B cell (primary cell): ENCODE measurements around the gene TTLL5. TPM values are rescaled to one million over a fixed set of nuclear protein-coding genes. Genes with fewer than 3 reads are reported as not detected.

Experiments
- ATAC-seq: fragments of 200-7000 bp; cut with Tn5 transposase; one replicate; pipeline ENCODE4 v1.10.0; 2021; ENCODE audit warnings: low read depth, mild to moderate bottlenecking, moderate number of reproducible peaks, moderate library complexity
- CTCF ChIA-PET: fragments of 350-600 bp; sonication (Branson Sonifier 250); formaldehyde crosslinking; loops from one replicate; lab custom pipeline; 2021; ENCODE audit warnings: antibody characterized with exemption, inconsistent platforms; lab: Charles Lee
- POLR2A ChIA-PET: fragments of 350-600 bp; sonication (Branson Sonifier 250); formaldehyde crosslinking; loops from one replicate; lab custom pipeline; 2021; ENCODE audit warnings: antibody characterized with exemption; lab: Charles Lee
- DNase-seq: peaks from one replicate; pipeline ENCODE4 v3.0.0; 2013
- H2AFZ ChIP-seq: 2 replicates; pipeline ENCODE4 v1.6.1; 2012; ENCODE audit warnings: mild to moderate bottlenecking, low read depth, low read length; ENCODE audit not compliant: insufficient read depth, poor library complexity, severe bottlenecking
- H3K27ac ChIP-seq, 2 donors: 1 replicate in 1 of 2; 2 replicates in 1 of 2; pipeline ENCODE4 v1.5.1; 2012 to 2013; ENCODE audit warnings: low read length in 2 of 2, mild to moderate bottlenecking in 2 of 2, moderate library complexity in 1 of 2
- H3K27me3 ChIP-seq, 4 experiments: fragments of 200-600 bp in 1 of 4; sonication (generic) in 1 of 4; replicated peaks in 1 of 4; 1 replicate in 2 of 4; 2 replicates in 2 of 4; pipeline versions ENCODE4 v1.6.1 to v1.7.0; 2013 to 2016; ENCODE audit warnings: low read length in 3 of 4, mild to moderate bottlenecking in 2 of 4, mixed read lengths in 1 of 4, moderate library complexity in 1 of 4; ENCODE audit not compliant: insufficient read depth in 4 of 4, control insufficient read depth in 3 of 4; ENCODE audit errors: control extremely low read depth in 1 of 4
- H3K36me3 ChIP-seq, 2 experiments: replicated peaks in 1 of 2; 1 replicate in 1 of 2; 2 replicates in 1 of 2; pipeline versions ENCODE4 v1.6.1 to v1.7.1; 2013; ENCODE audit warnings: low read length in 1 of 2; ENCODE audit not compliant: insufficient read depth in 2 of 2, control insufficient read depth in 1 of 2; ENCODE audit errors: control extremely low read depth in 1 of 2, extremely low read depth in 1 of 2
- H3K4me1 ChIP-seq, 2 donors: fragments of 200-600 bp in 1 of 2; sonication (generic) in 1 of 2; 1 replicate in 1 of 2; 2 replicates in 1 of 2; pipeline versions ENCODE4 v1.5.1 to v1.6.1; 2013 to 2017; ENCODE audit warnings: low read length in 2 of 2; ENCODE audit not compliant: control insufficient read depth in 2 of 2, insufficient read depth in 2 of 2
- H3K4me2 ChIP-seq: replicated peaks from 2 replicates; pipeline ENCODE3; 2012; ENCODE audit warnings: mild to moderate bottlenecking, low read depth, low read length; ENCODE audit not compliant: poor library complexity, severe bottlenecking
- H3K4me3 ChIP-seq, 5 experiments: fragments of 200-600 bp in 1 of 5; sonication (generic) in 1 of 5; 1 replicate in 3 of 5; 2 replicates in 2 of 5; pipeline versions ENCODE4 v1.5.1 to v1.7.0; 2011 to 2016; ENCODE audit warnings: low read length in 4 of 5, mild to moderate bottlenecking in 4 of 5, low read depth in 2 of 5, control low read depth in 1 of 5, moderate library complexity in 1 of 5; ENCODE audit not compliant: insufficient read depth in 1 of 5; ENCODE audit errors: control extremely low read depth in 1 of 5, extremely low read depth in 1 of 5
- H3K79me2 ChIP-seq: fragments of 200-600 bp; sonication (generic); one replicate; pipeline ENCODE4 v1.6.0; 2016; ENCODE audit warnings: low read length; ENCODE audit not compliant: control insufficient read depth, insufficient read depth
- H3K9ac ChIP-seq: fragments of 200-600 bp; sonication (generic); 2 replicates; pipeline ENCODE4 v1.6.1; 2017; ENCODE audit warnings: mild to moderate bottlenecking, low read length, moderate library complexity
- H3K9me3 ChIP-seq, 3 donors: one replicate each; pipeline versions ENCODE4 v1.6.1 to v1.7.1; 2013; ENCODE audit warnings: low read length in 2 of 3; ENCODE audit not compliant: control insufficient read depth in 2 of 3, insufficient read depth in 1 of 3; ENCODE audit errors: control extremely low read depth in 1 of 3
- H4K20me1 ChIP-seq: 2 replicates; pipeline ENCODE4 v1.6.0; 2012; ENCODE audit warnings: mild to moderate bottlenecking, low read length; ENCODE audit not compliant: insufficient read depth, control insufficient read depth, poor library complexity, severe bottlenecking
- H3K27ac Mint-ChIP-seq: one replicate; pipeline ENCODE4 v1.8.0; 2021; ENCODE audit warnings: mixed read lengths
- H3K27me3 Mint-ChIP-seq: one replicate; pipeline ENCODE4 v1.8.0; 2021; ENCODE audit warnings: mixed read lengths
- H3K4me1 Mint-ChIP-seq: one replicate; pipeline ENCODE4 v1.8.0; 2021; ENCODE audit warnings: mixed read lengths
- H3K4me3 Mint-ChIP-seq: one replicate; pipeline ENCODE4 v1.8.0; 2021; ENCODE audit warnings: mixed read lengths
- H3K9me3 Mint-ChIP-seq: one replicate; pipeline ENCODE4 v1.8.0; 2022; ENCODE audit warnings: mixed read lengths; ENCODE audit not compliant: insufficient read depth
- EZH2 ChIP-seq: IDR thresholded peaks from 2 replicates; pipeline ENCODE4 v1.6.1; 2012; ENCODE audit warnings: borderline replicate concordance, low read depth, mild to moderate bottlenecking, moderate library complexity, low read length; ENCODE audit not compliant: insufficient read depth, poor library complexity, severe bottlenecking
- WGBS: methylation state at CpG from one replicate; pipeline ENCODE4 v1.1.5; 2013; ENCODE audit warnings: missing lambda C conversion rate; ENCODE audit not compliant: insufficient coverage; 5-methylcytosine and 5-hydroxymethylcytosine counted together
- intact Hi-C: fragments of 100-400 bp; cut with micrococcal nuclease; formaldehyde crosslinking; loops from one replicate; pipeline ENCODE4 v1.10.0; 2022
- polyA plus RNA-seq: library from polyadenylated mRNA; depleted of rRNA; stranded (reverse); fragments of >200 nt; gene quantifications from 2 replicates; pipeline ENCODE4 v1.2.3, GENCODE V29; 2012
- total RNA-seq, 2 donors: library from RNA; stranded (reverse); fragments of 120-200 nt in 1 of 2; gene quantifications; 1 replicate in 1 of 2; 2 replicates in 1 of 2; pipeline versions ENCODE4 v1.2.3 to v1.2.4, GENCODE V29; 2013 to 2022
- TF ChIP-seq, protein P1 (sequence below): fragments of 200-600 bp; IDR thresholded peaks from one replicate; pipeline ENCODE4 v1.8.0; 2022; ENCODE audit warnings: antibody characterized with exemption, mild to moderate bottlenecking

The TTLL5 gene
- total and polyA plus RNA-seq, 2 donors (not counting 1 experiment from before 2014, with no cell fraction given), result 10.9 to 50.9 TPM

DNA sequence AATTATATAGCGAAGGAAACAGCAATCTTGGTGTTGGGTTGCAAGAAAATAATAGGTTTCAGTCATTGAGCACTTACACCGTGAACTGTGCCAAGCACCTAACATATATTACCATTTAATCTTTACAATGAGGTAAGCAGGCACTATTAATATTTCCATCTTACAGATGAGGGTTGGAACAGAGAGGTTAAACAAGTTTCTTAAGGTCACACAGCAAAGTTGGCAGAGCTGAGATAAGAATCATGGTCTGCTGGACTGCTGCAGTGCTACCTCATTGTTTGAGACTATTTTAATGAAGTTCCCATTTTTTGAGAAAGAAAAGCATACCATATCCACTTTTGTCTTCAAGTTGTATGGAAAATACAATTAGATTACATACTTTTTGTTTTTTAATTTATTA is 2.1 kb upstream of the TTLL5 start:
- no peak for ATAC-seq
- H2AFZ ChIP-seq, result no peak overlapping the region
- no peak overlapping the region for H3K9ac ChIP-seq
- peak overlapping the region; percentile 6 for H3K27ac Mint-ChIP-seq
- H3K4me3 ChIP-seq, result no peak overlapping the region
- H3K79me2 ChIP-seq, result no peaks in the 10 kb centered on the region
- no peak overlapping the region for H3K4me2 ChIP-seq
- no peaks in the 10 kb centered on the region for H3K9me3 ChIP-seq
- no peaks in the 10 kb centered on the region for H3K9me3 Mint-ChIP-seq
- no peaks in the 10 kb centered on the region for H4K20me1 ChIP-seq
- peaks cover 4 to 29% of the 10 kb centered on the region in 2 experiments for H3K36me3 ChIP-seq
- CTCF ChIA-PET, result interaction anchor here (1.4 to 13.9 kb wide), 2 partner anchors 10 to 83 kb away, joined by 4 to 447 read pairs; partner anchors contain the start of gene FLVCR2
- no peak overlapping the region for H3K4me3 Mint-ChIP-seq
- intact Hi-C loops, result no loop called here
- TF ChIP-seq EZH2, result no peak
- TF ChIP-seq, protein P1, sequence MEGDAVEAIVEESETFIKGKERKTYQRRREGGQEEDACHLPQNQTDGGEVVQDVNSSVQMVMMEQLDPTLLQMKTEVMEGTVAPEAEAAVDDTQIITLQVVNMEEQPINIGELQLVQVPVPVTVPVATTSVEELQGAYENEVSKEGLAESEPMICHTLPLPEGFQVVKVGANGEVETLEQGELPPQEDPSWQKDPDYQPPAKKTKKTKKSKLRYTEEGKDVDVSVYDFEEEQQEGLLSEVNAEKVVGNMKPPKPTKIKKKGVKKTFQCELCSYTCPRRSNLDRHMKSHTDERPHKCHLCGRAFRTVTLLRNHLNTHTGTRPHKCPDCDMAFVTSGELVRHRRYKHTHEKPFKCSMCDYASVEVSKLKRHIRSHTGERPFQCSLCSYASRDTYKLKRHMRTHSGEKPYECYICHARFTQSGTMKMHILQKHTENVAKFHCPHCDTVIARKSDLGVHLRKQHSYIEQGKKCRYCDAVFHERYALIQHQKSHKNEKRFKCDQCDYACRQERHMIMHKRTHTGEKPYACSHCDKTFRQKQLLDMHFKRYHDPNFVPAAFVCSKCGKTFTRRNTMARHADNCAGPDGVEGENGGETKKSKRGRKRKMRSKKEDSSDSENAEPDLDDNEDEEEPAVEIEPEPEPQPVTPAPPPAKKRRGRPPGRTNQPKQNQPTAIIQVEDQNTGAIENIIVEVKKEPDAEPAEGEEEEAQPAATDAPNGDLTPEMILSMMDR, result no peak
- no CpG with 5 or more reads among the region's 2 CpGs for WGBS
- peaks cover 27% of the 10 kb centered on the region for H3K4me1 Mint-ChIP-seq
- no peak overlapping the region for H3K27ac ChIP-seq
- H3K4me1 ChIP-seq, result peaks cover 14 to 15% of the 10 kb centered on the region in 2 donors
- POLR2A ChIA-PET, result no interaction called here
- no peak for DNase-seq
- no peaks in the 10 kb centered on the region for H3K27me3 Mint-ChIP-seq
- no peaks in the 10 kb centered on the region for H3K27me3 ChIP-seq

DNA sequence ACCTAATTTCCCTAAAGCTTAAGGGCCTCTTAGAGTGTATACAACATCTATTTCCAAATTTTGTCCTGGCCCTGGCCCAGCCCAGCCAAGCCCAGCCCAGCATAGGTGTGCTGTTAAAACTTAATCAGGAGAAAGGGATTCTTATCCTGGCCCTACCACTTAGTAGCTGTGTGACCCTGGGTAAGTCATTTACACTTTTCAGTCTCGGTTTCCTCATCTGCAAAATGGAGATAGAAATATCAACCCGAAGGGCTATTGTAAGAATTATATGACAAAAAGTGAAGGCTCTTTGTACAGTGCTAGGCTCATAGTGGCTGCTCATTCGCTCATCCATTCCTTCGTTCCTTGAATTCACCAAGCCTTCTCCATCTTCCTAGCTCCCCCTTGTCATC is 812 bp upstream of the TTLL5 start:
- DNase-seq, result no peak
- H3K9me3 ChIP-seq, result no peaks in the 10 kb centered on the region
- TF ChIP-seq, protein P1, result no peak
- TF ChIP-seq EZH2, result no peak
- 7% methylated on average over 2 of the region's 4 CpGs for WGBS
- ATAC-seq, result no peak
- H3K36me3 ChIP-seq, result peaks cover 4 to 22% of the 10 kb centered on the region in 2 experiments
- peak overlapping the region; percentile 89 for H3K4me2 ChIP-seq
- H4K20me1 ChIP-seq, result no peaks in the 10 kb centered on the region
- peaks cover 14 to 15% of the 10 kb centered on the region in 2 donors for H3K4me1 ChIP-seq
- Mint-ChIP-seq H3K4me1 (peaks cover 27% of the 10 kb centered on the region), H3K9me3 (no peaks in the 10 kb centered on the region), H3K27me3 (no peaks in the 10 kb centered on the region), H3K4me3 (peak overlapping the region; percentile 95), H3K27ac (peak overlapping the region; percentile 96)
- ChIA-PET CTCF (interaction anchor here (0.8 to 13.9 kb wide), 6 partner anchors 9 to 322 kb away, joined by 3 to 447 read pairs (median 3); partner anchors contain the start of genes FLVCR2 and TGFB3), POLR2A (interaction anchor here (0.6 to 1.5 kb wide), 2 partner anchors 81 to 389 kb away, joined by 4 to 5 read pairs; partner anchors contain the start of gene FLVCR2)
- peak overlapping the region; percentile 97 for H3K9ac ChIP-seq
- peak overlapping the region; percentile 80 to 96 for H3K27ac ChIP-seq
- H2AFZ ChIP-seq, result peak overlapping the region; percentile 99
- no peaks in the 10 kb centered on the region for H3K79me2 ChIP-seq
- H3K27me3 ChIP-seq, result no peaks in the 10 kb centered on the region
- peak overlapping the region; percentile 73 to 95 (median 85) for H3K4me3 ChIP-seq
- intact Hi-C loops, result loop anchor here (2.0 to 5.0 kb wide), 3 partner anchors 138 to 1167 kb away; partner anchors contain the start of genes BATF, IFT43, ISCA2 and NPC2
